ENCODE measurements around the gene BTBD9. TPM values are rescaled to one million over a fixed set of nuclear protein-coding genes. Genes with fewer than 3 reads are reported as not detected.

BTBD9 gene
- total RNA-seq, 1 experiment from 2014 or later = 4.7 TPM

GRCh38 chr6:38151580-38152500, 487.9 kb downstream of the BTBD9 start:
- Histone ChIP-seq H3K9ac (ENCODE audit: low read length) (no peak overlapping the region), H3K27ac (ENCODE audit: low read length) (no peak overlapping the region), H3K79me2 (ENCODE audit: low read length) (no peaks in the 10 kb centered on the region), H3K9me2 (replicated peaks; ENCODE audit: insufficient read depth, low read length) (no peaks in the 10 kb centered on the region), H4K20me1 (ENCODE audit: insufficient read depth, low read depth, low read length) (peaks cover 6% of the 10 kb centered on the region; the same call in 1 of the 2 replicates), H3K4me3 (ENCODE audit: low read length) (no peak overlapping the region), H3K27me3 (ENCODE audit: low read length) (no peaks in the 10 kb centered on the region), H3K4me1 (ENCODE audit: low read length) (no peaks in the 10 kb centered on the region), H3K9me3 (ENCODE audit: low read length) (no peaks in the 10 kb centered on the region), H2AFZ (ENCODE audit: low read length) (no peak overlapping the region), H3K36me3 (ENCODE audit: insufficient read depth, low read length) (no peaks in the 10 kb centered on the region), H3K4me2 (ENCODE audit: low read depth, low read length, poor library complexity, severe bottlenecking) (no peak overlapping the region)
- no peak for DNase-seq

- Histone ChIP-seq H3K4me2 (ENCODE audit: low read depth, low read length, poor library complexity, severe bottlenecking) (no peak overlapping the region), H3K9ac (ENCODE audit: low read length) (no peak overlapping the region), H3K36me3 (ENCODE audit: insufficient read depth, low read length) (no peaks in the 10 kb centered on the region), H4K20me1 (ENCODE audit: insufficient read depth, low read depth, low read length) (peaks cover 16% of the 10 kb centered on the region), H2AFZ (ENCODE audit: low read length) (no peak overlapping the region), H3K9me2 (replicated peaks; ENCODE audit: insufficient read depth, low read length) (no peaks in the 10 kb centered on the region), H3K27me3 (ENCODE audit: low read length) (no peaks in the 10 kb centered on the region), H3K4me1 (ENCODE audit: low read length) (no peaks in the 10 kb centered on the region), H3K9me3 (ENCODE audit: low read length) (no peaks in the 10 kb centered on the region), H3K27ac (ENCODE audit: low read length) (no peak overlapping the region), H3K4me3 (ENCODE audit: low read length) (no peak overlapping the region), H3K79me2 (ENCODE audit: low read length) (no peaks in the 10 kb centered on the region)
- DNase-seq = no peak
Observed at GRCh38 chr6:38150681-38151296, 488.9 kb downstream of the BTBD9 start.

GRCh38 chr6:38150021-38150420, 489.7 kb downstream of the BTBD9 start:
- H3K79me2 ChIP-seq (ENCODE audit: low read length) = no peaks in the 10 kb centered on the region
- H3K4me2 ChIP-seq (ENCODE audit: low read depth, low read length, poor library complexity, severe bottlenecking) = no peak overlapping the region
- no peaks in the 10 kb centered on the region for H3K9me3 ChIP-seq (ENCODE audit: low read length)
- H4K20me1 ChIP-seq (ENCODE audit: insufficient read depth, low read depth, low read length) = peaks cover 18% of the 10 kb centered on the region
- H2AFZ ChIP-seq (ENCODE audit: low read length) = no peak overlapping the region
- H3K9me2 ChIP-seq (replicated peaks; ENCODE audit: insufficient read depth, low read length) = no peaks in the 10 kb centered on the region
- no peaks in the 10 kb centered on the region for H3K36me3 ChIP-seq (ENCODE audit: insufficient read depth, low read length)
- H3K4me3 ChIP-seq (ENCODE audit: low read length) = no peak overlapping the region
- no peaks in the 10 kb centered on the region for H3K27me3 ChIP-seq (ENCODE audit: low read length)
- H3K9ac ChIP-seq (ENCODE audit: low read length) = no peak overlapping the region
- no peaks in the 10 kb centered on the region for H3K4me1 ChIP-seq (ENCODE audit: low read length)
- H3K27ac ChIP-seq (ENCODE audit: low read length) = no peak overlapping the region
- no peak for DNase-seq

- no peaks in the 10 kb centered on the region for H3K27me3 ChIP-seq (ENCODE audit: low read length)
- no peak overlapping the region for H3K4me2 ChIP-seq (ENCODE audit: low read depth, low read length, poor library complexity, severe bottlenecking)
- no peak overlapping the region for H3K4me3 ChIP-seq (ENCODE audit: low read length)
- no peaks in the 10 kb centered on the region for H3K36me3 ChIP-seq (ENCODE audit: insufficient read depth, low read length)
- H3K4me1 ChIP-seq (ENCODE audit: low read length) = peaks cover under 1% of the 10 kb centered on the region
- H2AFZ ChIP-seq (ENCODE audit: low read length) = no peak overlapping the region
- H4K20me1 ChIP-seq (ENCODE audit: insufficient read depth, low read depth, low read length) = peaks cover 18% of the 10 kb centered on the region
- H3K27ac ChIP-seq (ENCODE audit: low read length) = no peak overlapping the region
- no peaks in the 10 kb centered on the region for H3K79me2 ChIP-seq (ENCODE audit: low read length)
- H3K9ac ChIP-seq (ENCODE audit: low read length) = no peak overlapping the region
- H3K9me2 ChIP-seq (replicated peaks; ENCODE audit: insufficient read depth, low read length) = no peaks in the 10 kb centered on the region
- no peak for DNase-seq
- H3K9me3 ChIP-seq (ENCODE audit: low read length) = no peaks in the 10 kb centered on the region
Observed at GRCh38 chr6:38149531-38149930, 490.2 kb downstream of the BTBD9 start.

GRCh38 chr6:38148606-38149005, 491.1 kb downstream of the BTBD9 start:
- Histone ChIP-seq H2AFZ (ENCODE audit: low read length) (no peak overlapping the region), H3K4me1 (ENCODE audit: low read length) (peaks cover 8% of the 10 kb centered on the region), H3K9ac (ENCODE audit: low read length) (no peak overlapping the region), H3K9me3 (ENCODE audit: low read length) (no peaks in the 10 kb centered on the region), H4K20me1 (ENCODE audit: insufficient read depth, low read depth, low read length) (peaks cover 20% of the 10 kb centered on the region), H3K4me2 (ENCODE audit: low read depth, low read length, poor library complexity, severe bottlenecking) (no peak overlapping the region), H3K4me3 (ENCODE audit: low read length) (no peak overlapping the region), H3K27me3 (ENCODE audit: low read length) (no peaks in the 10 kb centered on the region), H3K36me3 (ENCODE audit: insufficient read depth, low read length) (no peaks in the 10 kb centered on the region), H3K27ac (ENCODE audit: low read length) (no peak overlapping the region), H3K79me2 (ENCODE audit: low read length) (no peaks in the 10 kb centered on the region), H3K9me2 (replicated peaks; ENCODE audit: insufficient read depth, low read length) (no peaks in the 10 kb centered on the region)
- no peak for DNase-seq

- no peak for DNase-seq
- Histone ChIP-seq H3K79me2 (ENCODE audit: low read length) (no peaks in the 10 kb centered on the region), H3K4me1 (ENCODE audit: low read length) (peaks cover 15% of the 10 kb centered on the region), H3K9me2 (replicated peaks; ENCODE audit: insufficient read depth, low read length) (no peaks in the 10 kb centered on the region), H3K9ac (ENCODE audit: low read length) (no peak overlapping the region), H4K20me1 (ENCODE audit: insufficient read depth, low read depth, low read length) (peaks cover 27% of the 10 kb centered on the region), H2AFZ (ENCODE audit: low read length) (no peak overlapping the region), H3K36me3 (ENCODE audit: insufficient read depth, low read length) (no peaks in the 10 kb centered on the region), H3K4me3 (ENCODE audit: low read length) (no peak overlapping the region), H3K27me3 (ENCODE audit: low read length) (no peaks in the 10 kb centered on the region), H3K27ac (ENCODE audit: low read length) (no peak overlapping the region), H3K4me2 (ENCODE audit: low read depth, low read length, poor library complexity, severe bottlenecking) (no peak overlapping the region), H3K9me3 (ENCODE audit: low read length) (no peaks in the 10 kb centered on the region)
Observed at GRCh38 chr6:38146734-38147027, 493.0 kb downstream of the BTBD9 start.

- H3K9me3 ChIP-seq (ENCODE audit: low read length) = no peaks in the 10 kb centered on the region
- no peak overlapping the region for H2AFZ ChIP-seq (ENCODE audit: low read length)
- no peak overlapping the region for H3K4me3 ChIP-seq (ENCODE audit: low read length)
- peaks cover 31% of the 10 kb centered on the region for H4K20me1 ChIP-seq (ENCODE audit: insufficient read depth, low read depth, low read length)
- no peak for DNase-seq
- no peaks in the 10 kb centered on the region for H3K79me2 ChIP-seq (ENCODE audit: low read length)
- no peaks in the 10 kb centered on the region for H3K36me3 ChIP-seq (ENCODE audit: insufficient read depth, low read length)
- no peak overlapping the region for H3K4me2 ChIP-seq (ENCODE audit: low read depth, low read length, poor library complexity, severe bottlenecking)
- no peaks in the 10 kb centered on the region for H3K27me3 ChIP-seq (ENCODE audit: low read length)
- no peak overlapping the region for H3K9ac ChIP-seq (ENCODE audit: low read length)
- H3K9me2 ChIP-seq (replicated peaks; ENCODE audit: insufficient read depth, low read length) = no peaks in the 10 kb centered on the region
- H3K27ac ChIP-seq (ENCODE audit: low read length) = no peak overlapping the region
- peaks cover 15% of the 10 kb centered on the region for H3K4me1 ChIP-seq (ENCODE audit: low read length)
Observed at GRCh38 chr6:38146021-38146733, 493.6 kb downstream of the BTBD9 start.

- H2AFZ ChIP-seq (ENCODE audit: low read length) = no peak overlapping the region
- H3K27me3 ChIP-seq (ENCODE audit: low read length) = no peaks in the 10 kb centered on the region
- H3K9ac ChIP-seq (ENCODE audit: low read length) = no peak overlapping the region
- peaks cover 34% of the 10 kb centered on the region for H4K20me1 ChIP-seq (ENCODE audit: insufficient read depth, low read depth, low read length)
- H3K4me1 ChIP-seq (ENCODE audit: low read length) = peaks cover 15% of the 10 kb centered on the region
- H3K79me2 ChIP-seq (ENCODE audit: low read length) = no peaks in the 10 kb centered on the region
- no peaks in the 10 kb centered on the region for H3K9me2 ChIP-seq (replicated peaks; ENCODE audit: insufficient read depth, low read length)
- H3K4me3 ChIP-seq (ENCODE audit: low read length) = no peak overlapping the region
- peak; percentile 43 for DNase-seq
- H3K4me2 ChIP-seq (ENCODE audit: low read depth, low read length, poor library complexity, severe bottlenecking) = no peak overlapping the region
- no peak overlapping the region for H3K27ac ChIP-seq (ENCODE audit: low read length)
- H3K36me3 ChIP-seq (ENCODE audit: insufficient read depth, low read length) = no peaks in the 10 kb centered on the region
- no peaks in the 10 kb centered on the region for H3K9me3 ChIP-seq (ENCODE audit: low read length)
Observed at GRCh38 chr6:38144365-38144945, 495.3 kb downstream of the BTBD9 start.

All from Karpas-422 (cell line).